ENCODE results near the gene NUCKS1. TPM values are rescaled to one million over a fixed set of nuclear protein-coding genes. Genes with fewer than 3 reads are reported as not detected.

The NUCKS1 gene
- polyA plus RNA-seq, 3 donors = 4.2 to 4.9 (median 4.2) TPM

- peaks cover 37 to 47% of the 10 kb centered on the region in 2 donors for H3K4me1 ChIP-seq (ENCODE audit: control insufficient read depth in 1 of 2, insufficient read depth in 2 of 2, low read length in 2 of 2)
- no peaks in the 10 kb centered on the region for H3K27me3 ChIP-seq (ENCODE audit: control insufficient read depth in 2 of 2, insufficient read depth in 2 of 2, low read length in 2 of 2)
- Mint-ChIP-seq H3K4me1 (peaks cover 47% of the 10 kb centered on the region), H3K9me3 (no peaks in the 10 kb centered on the region), H3K36me3 (peaks cover 23 to 24% of the 10 kb centered on the region in 2 donors), H3K27me3 (ENCODE audit: low read depth in 3 of 3) (peaks cover 0 to 3% (median 2%) of the 10 kb centered on the region in 3 donors), H3K27ac (peak within 1 kb of the TSS; percentile 87 to 98 (median 94)), H3K4me3 (peak within 1 kb of the TSS; percentile 98)
- TF ChIP-seq CTCF (IDR thresholded peaks at IDR 0.05) = no peak
- H3K27ac ChIP-seq (ENCODE audit: low read depth in 1 of 2, low read length in 2 of 2) = peak within 1 kb of the TSS; percentile 40 to 88
- peak within 1 kb of the TSS; percentile 91 for H2AFZ ChIP-seq (ENCODE audit: insufficient read depth, low read depth, low read length, poor library complexity, severe bottlenecking)
- peak within 1 kb of the TSS; percentile 80 for H3K9ac ChIP-seq (ENCODE audit: insufficient read depth, low read length, poor library complexity, severe bottlenecking)
- no peaks in the 10 kb centered on the region for H3K9me3 ChIP-seq (replicated peaks in 1 of 2; ENCODE audit: control insufficient read depth in 1 of 2, insufficient read depth in 1 of 2, low read length in 2 of 2)
- intact Hi-C loops (cut with micrococcal nuclease) = no loop called here
- H3K4me2 ChIP-seq (replicated peaks; ENCODE audit: extremely low read depth, low read length, poor library complexity, severe bottlenecking) = peak within 1 kb of the TSS; percentile 96
- H3K4me3 ChIP-seq (replicated peaks in 1 of 3; ENCODE audit: low read depth in 2 of 3, low read length in 3 of 3) = peak within 1 kb of the TSS; percentile 65 to 92 (median 73)
- peak; percentile 70 to 84 (median 77) for DNase-seq
- 0% methylated on average over 22 of the region's 40 CpGs for WGBS (ENCODE audit: insufficient coverage)
- H3K79me2 ChIP-seq (ENCODE audit: insufficient read depth, low read length) = peaks cover 19% of the 10 kb centered on the region
- peaks cover 5 to 19% of the 10 kb centered on the region in 2 donors for H3K36me3 ChIP-seq (replicated peaks in 1 of 2; ENCODE audit: control insufficient read depth in 1 of 2, insufficient read depth in 2 of 2, low read length in 2 of 2)
- H4K20me1 ChIP-seq (ENCODE audit: insufficient read depth, low read length) = no peaks in the 10 kb centered on the region
These were observed 25.2 kb upstream of the NUCKS1 start, which contains the start of gene RAB29 for GRCh38 chr1:205775015-205775716. Gene RAB29, minus strand, starts transcription at chr1:205775482. Its CDS starts 526 bp downstream, at chr1:205774956.

GRCh38 chr1:205774198-205775014, 24.4 kb upstream of the NUCKS1 start:
- Histone ChIP-seq H2AFZ (ENCODE audit: insufficient read depth, low read depth, low read length, poor library complexity, severe bottlenecking) (peak overlapping the region; percentile 91), H3K27me3 (ENCODE audit: control insufficient read depth in 2 of 2, insufficient read depth in 2 of 2, low read length in 2 of 2) (no peaks in the 10 kb centered on the region), H3K4me2 (replicated peaks; ENCODE audit: extremely low read depth, low read length, poor library complexity, severe bottlenecking) (peak overlapping the region; percentile 96), H3K4me3 (replicated peaks in 1 of 3; ENCODE audit: low read depth in 2 of 3, low read length in 3 of 3) (peak overlapping the region; percentile 65 to 92 (median 73)), H3K4me1 (ENCODE audit: control insufficient read depth in 1 of 2, insufficient read depth in 2 of 2, low read length in 2 of 2) (peaks cover 37 to 47% of the 10 kb centered on the region in 2 donors), H3K36me3 (replicated peaks in 1 of 2; ENCODE audit: control insufficient read depth in 1 of 2, insufficient read depth in 2 of 2, low read length in 2 of 2) (peaks cover 12 to 26% of the 10 kb centered on the region in 2 donors), H3K79me2 (ENCODE audit: insufficient read depth, low read length) (peaks cover 19% of the 10 kb centered on the region), H3K27ac (ENCODE audit: low read depth in 1 of 2, low read length in 2 of 2) (peak overlapping the region; percentile 40 to 88), H4K20me1 (ENCODE audit: insufficient read depth, low read length) (no peaks in the 10 kb centered on the region), H3K9me3 (replicated peaks in 1 of 2; ENCODE audit: control insufficient read depth in 1 of 2, insufficient read depth in 1 of 2, low read length in 2 of 2) (no peaks in the 10 kb centered on the region), H3K9ac (ENCODE audit: insufficient read depth, low read length, poor library complexity, severe bottlenecking) (peak overlapping the region; percentile 80)
- peaks cover 47% of the 10 kb centered on the region for H3K4me1 Mint-ChIP-seq
- no peaks in the 10 kb centered on the region for H3K9me3 Mint-ChIP-seq
- H3K27ac Mint-ChIP-seq = peak overlapping the region; percentile 87 to 98 (median 94)
- intact Hi-C loops (cut with micrococcal nuclease) = no loop called here
- DNase-seq = peak; percentile 16 to 29 (median 22)
- peaks cover 30 to 32% of the 10 kb centered on the region in 2 donors for H3K36me3 Mint-ChIP-seq
- H3K4me3 Mint-ChIP-seq = peak overlapping the region; percentile 98
- WGBS (ENCODE audit: insufficient coverage) = 27% methylated on average over 17 of the region's 36 CpGs
- TF ChIP-seq CTCF (IDR thresholded peaks at IDR 0.05) = no peak
- peaks cover 0 to 2% (median 0%) of the 10 kb centered on the region in 3 donors for H3K27me3 Mint-ChIP-seq (ENCODE audit: low read depth in 3 of 3)
